Large intestine (tissue), 3 donors: ENCODE data around the gene HNF1A. TPM values are rescaled to one million over a fixed set of nuclear protein-coding genes. Genes with fewer than 3 reads are reported as not detected.
"Not testable (repeated sequence)": the region's sequence is repeated elsewhere in the genome, so short reads cannot be mapped to it uniquely, and the experiment has no call there.

Experiments used
- DNase-seq, 2 donors: peaks; one replicate each; pipeline versions ENCODE4 v3.0.0 to v3.0.0-alpha.2; 2013
- H3K27ac ChIP-seq: one replicate; pipeline ENCODE4 v1.5.1; 2013; ENCODE audit warnings: low read length
- H3K27me3 ChIP-seq: 2 replicates; pipeline ENCODE4 v1.6.1; 2013; ENCODE audit warnings: low read length; ENCODE audit not compliant: control insufficient read depth, insufficient read depth
- H3K36me3 ChIP-seq: 2 replicates; pipeline ENCODE4 v1.6.1; 2013; ENCODE audit warnings: low read length; ENCODE audit not compliant: control insufficient read depth, insufficient read depth
- H3K4me1 ChIP-seq: one replicate; pipeline ENCODE4 v1.6.1; 2013; ENCODE audit warnings: low read length; ENCODE audit not compliant: control insufficient read depth, insufficient read depth
- H3K4me3 ChIP-seq: one replicate; pipeline ENCODE4 v1.5.1; 2013; ENCODE audit warnings: low read length
- H3K9me3 ChIP-seq: one replicate; pipeline ENCODE4 v1.6.1; 2013; ENCODE audit warnings: mild to moderate bottlenecking, low read depth, low read length, moderate library complexity; ENCODE audit not compliant: control insufficient read depth
- WGBS: methylation state at CpG from one replicate; pipeline ENCODE4 v1.1.5; 2013; ENCODE audit warnings: low lambda C conversion rate; ENCODE audit not compliant: insufficient coverage; 5-methylcytosine and 5-hydroxymethylcytosine counted together
- polyA plus RNA-seq: library from polyadenylated mRNA; unstranded; fragments of 120-200 nt; gene quantifications from one replicate; pipeline ENCODE4 v1.2.1, GENCODE V29; 2013

Gene HNF1A
- polyA plus RNA-seq, 1 donor = 55.5 TPM

DNA sequence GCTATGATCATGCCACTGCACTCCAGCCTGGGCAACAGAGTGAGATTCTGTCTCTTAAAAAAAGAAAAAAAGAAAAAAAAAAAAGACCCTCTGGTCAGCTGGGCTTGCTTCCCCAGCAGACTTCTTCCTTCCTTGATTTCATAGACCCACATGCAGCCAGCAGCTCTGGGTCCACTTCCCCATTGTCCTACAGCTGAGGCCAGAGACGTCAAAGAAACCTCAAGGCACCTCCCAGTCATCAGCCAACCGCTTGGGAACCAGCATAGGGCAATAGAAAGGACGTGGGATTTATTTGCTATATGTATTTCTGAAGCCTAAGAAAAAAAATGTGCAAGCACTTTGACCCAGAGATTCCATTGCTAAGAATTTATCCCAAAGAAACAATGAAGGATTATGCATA lies 38.8 kb upstream of the HNF1A start:
- no peak for DNase-seq
- Histone ChIP-seq H3K4me3 (no peak overlapping the region), H3K4me1 (no peaks in the 10 kb centered on the region), H3K36me3 (no peaks in the 10 kb centered on the region), H3K27ac (no peak overlapping the region), H3K27me3 (no peaks in the 10 kb centered on the region), H3K9me3 (no peaks in the 10 kb centered on the region)
- no CpG with 5 or more reads among the region's 3 CpGs for WGBS

DNA sequence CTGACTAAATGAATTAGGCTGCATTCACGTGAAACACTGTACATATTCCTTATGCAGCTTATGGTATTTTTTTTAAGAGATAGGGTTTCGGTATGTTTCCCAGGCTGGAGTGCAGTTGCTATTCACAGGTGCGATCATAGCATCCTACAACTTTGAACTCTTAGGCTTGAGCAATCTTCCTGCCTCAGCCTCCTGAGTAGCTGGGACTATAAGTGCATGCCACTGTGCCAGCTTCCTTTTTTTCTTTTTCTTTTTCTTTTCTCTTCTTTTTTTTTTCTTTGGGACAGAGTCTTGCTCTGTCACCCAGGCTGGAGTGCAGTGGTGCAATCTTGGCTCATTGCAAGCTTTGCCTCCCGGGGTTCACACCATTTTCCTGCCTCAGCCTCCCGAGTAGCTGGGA lies 38.3 kb upstream of the HNF1A start:
- Histone ChIP-seq H3K9me3 (no peaks in the 10 kb centered on the region), H3K27ac (no peak overlapping the region)
- 83% methylated on average over 1 of the region's 5 CpGs for WGBS

GRCh38 chr12:120940799-120941198 lies 37.5 kb upstream of the HNF1A start:
- H3K4me3 ChIP-seq = no peak overlapping the region
- no peaks in the 10 kb centered on the region for H3K9me3 ChIP-seq
- H3K27me3 ChIP-seq = no peaks in the 10 kb centered on the region
- DNase-seq = no peak
- H3K4me1 ChIP-seq = no peaks in the 10 kb centered on the region
- H3K27ac ChIP-seq = no peak overlapping the region
- H3K36me3 ChIP-seq = no peaks in the 10 kb centered on the region
- no CpG with 5 or more reads among the region's 5 CpGs for WGBS

More for the DNA sequence above, 38.3 kb upstream of the HNF1A start:
- Histone ChIP-seq H3K27me3 (no peaks in the 10 kb centered on the region), H3K4me1 (no peaks in the 10 kb centered on the region), H3K36me3 (no peaks in the 10 kb centered on the region), H3K4me3 (no peak overlapping the region)
- no peak for DNase-seq

DNA sequence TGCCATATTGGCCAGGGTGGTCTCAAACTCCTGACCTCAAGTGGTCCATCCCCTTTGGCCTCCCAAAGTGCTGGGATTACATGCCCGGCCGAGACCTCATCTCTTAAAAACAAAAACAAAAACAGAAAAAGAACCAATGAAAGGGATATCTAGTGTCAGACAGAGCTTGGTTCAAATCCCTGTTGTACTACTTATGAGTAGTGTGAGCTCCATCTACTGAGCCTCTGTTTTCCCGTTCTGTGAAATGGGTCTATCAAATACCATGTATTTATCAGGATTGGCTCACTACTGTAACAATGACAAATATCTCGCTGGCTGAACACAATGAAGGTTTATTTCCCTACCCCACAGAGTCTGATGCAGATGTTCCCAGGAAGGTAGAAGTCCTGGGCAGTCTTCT lies 36.9 kb upstream of the HNF1A start:
- no peaks in the 10 kb centered on the region for H3K27me3 ChIP-seq
- H3K4me1 ChIP-seq = no peaks in the 10 kb centered on the region
- no CpG with 5 or more reads among the region's 4 CpGs for WGBS
- H3K36me3 ChIP-seq = no peaks in the 10 kb centered on the region
- no peak overlapping the region for H3K4me3 ChIP-seq
- H3K9me3 ChIP-seq = no peaks in the 10 kb centered on the region
- H3K27ac ChIP-seq = no peak overlapping the region
- no peak for DNase-seq

- no peaks in the 10 kb centered on the region for H3K9me3 ChIP-seq
- no peak for DNase-seq
- WGBS = no CpG with 5 or more reads among the region's 3 CpGs
- no peaks in the 10 kb centered on the region for H3K4me1 ChIP-seq
- no peak overlapping the region for H3K4me3 ChIP-seq
- H3K27ac ChIP-seq = no peak overlapping the region
- no peaks in the 10 kb centered on the region for H3K27me3 ChIP-seq
- H3K36me3 ChIP-seq = no peaks in the 10 kb centered on the region
Measured at GRCh38 chr12:120941846-120942405, 36.4 kb upstream of the HNF1A start.

DNA sequence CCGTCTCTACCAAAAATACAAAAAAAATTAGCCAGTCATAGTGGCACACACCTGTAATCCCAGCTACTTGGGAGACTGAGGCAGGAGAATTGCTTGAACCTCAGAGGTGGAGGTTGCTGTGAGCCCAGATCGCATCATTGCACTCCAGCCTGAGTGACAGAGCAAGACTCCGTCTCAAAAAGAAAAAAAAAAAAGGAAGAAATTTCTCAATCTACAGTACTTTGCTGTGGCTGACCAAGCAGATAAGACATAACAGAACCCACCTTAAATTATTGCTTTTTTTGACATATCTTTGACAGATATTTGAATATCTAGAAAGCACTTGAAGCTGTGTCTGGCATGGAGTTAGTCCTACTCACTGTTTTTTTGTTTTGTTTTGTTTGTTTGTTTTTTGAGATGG lies 34.9 kb upstream of the HNF1A start:
- no CpG with 5 or more reads among the region's 3 CpGs for WGBS

GRCh38 chr12:120944645-120945217 lies 33.6 kb upstream of the HNF1A start:
- H3K27ac ChIP-seq = no peak overlapping the region
- peak in 1 of 2 donors; percentile 47 for DNase-seq
- H3K4me1 ChIP-seq = no peaks in the 10 kb centered on the region
- WGBS = no CpG with 5 or more reads among the region's 9 CpGs
- H3K4me3 ChIP-seq = no peak overlapping the region
- H3K9me3 ChIP-seq = no peaks in the 10 kb centered on the region
- no peaks in the 10 kb centered on the region for H3K27me3 ChIP-seq
- H3K36me3 ChIP-seq = no peaks in the 10 kb centered on the region

More for the DNA sequence above, 34.9 kb upstream of the HNF1A start:
- H3K27me3 ChIP-seq = no peaks in the 10 kb centered on the region
- no peaks in the 10 kb centered on the region for H3K4me1 ChIP-seq
- H3K9me3 ChIP-seq = no peaks in the 10 kb centered on the region
- H3K27ac ChIP-seq = no peak overlapping the region
- no peak overlapping the region for H3K4me3 ChIP-seq
- DNase-seq = no peak
- H3K36me3 ChIP-seq = no peaks in the 10 kb centered on the region

- not testable (repeated sequence) for H3K27ac ChIP-seq, H3K9me3 ChIP-seq, DNase-seq, H3K27me3 ChIP-seq, H3K4me3 ChIP-seq, H3K4me1 ChIP-seq, H3K36me3 ChIP-seq
- WGBS = 100% methylated on average over 1 of the region's 6 CpGs
Measured at GRCh38 chr12:120945516-120945915, 32.8 kb upstream of the HNF1A start.

- not testable (repeated sequence) for H3K36me3 ChIP-seq, H3K27ac ChIP-seq, H3K4me1 ChIP-seq, DNase-seq, H3K4me3 ChIP-seq, H3K9me3 ChIP-seq, H3K27me3 ChIP-seq
- WGBS = no CpG with 5 or more reads among the region's 31 CpGs
Measured at GRCh38 chr12:120950260-120950799, 28.0 kb upstream of the HNF1A start.

- no CpG with 5 or more reads among the region's 5 CpGs for WGBS
- H3K27ac ChIP-seq = no peak overlapping the region
- H3K9me3 ChIP-seq = peaks cover 8% of the 10 kb centered on the region
- H3K27me3 ChIP-seq = no peaks in the 10 kb centered on the region
- DNase-seq = no peak
- H3K4me1 ChIP-seq = no peaks in the 10 kb centered on the region
- H3K4me3 ChIP-seq = no peak overlapping the region
- H3K36me3 ChIP-seq = no peaks in the 10 kb centered on the region
Measured at GRCh38 chr12:120950807-120951206, 27.5 kb upstream of the HNF1A start.

DNA sequence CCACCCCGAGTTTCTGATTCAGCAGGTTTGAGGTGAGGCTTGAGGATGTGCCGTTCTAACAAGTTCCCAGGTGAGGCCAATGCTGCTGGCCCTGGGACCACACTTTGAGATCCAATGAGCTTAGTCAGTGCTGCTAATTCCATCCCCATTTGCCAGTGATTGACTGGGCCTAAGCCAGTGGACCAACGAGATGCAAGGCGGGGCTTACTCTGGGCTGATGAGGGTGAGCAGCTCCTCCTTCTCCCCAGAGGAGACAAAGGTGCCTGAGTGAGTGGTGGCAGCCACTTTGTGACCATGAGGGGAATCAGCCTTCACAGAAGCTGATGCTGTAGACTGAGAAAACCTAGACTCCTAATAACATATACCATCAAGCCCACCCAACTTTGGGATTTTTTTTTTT lies 23.1 kb upstream of the HNF1A start:
- H3K36me3 ChIP-seq = no peaks in the 10 kb centered on the region
- no peak for DNase-seq
- no peak overlapping the region for H3K4me3 ChIP-seq
- WGBS = no CpG with 5 or more reads among the region's 4 CpGs
- H3K27me3 ChIP-seq = no peaks in the 10 kb centered on the region
- no peak overlapping the region for H3K27ac ChIP-seq
- H3K9me3 ChIP-seq = peaks cover 6% of the 10 kb centered on the region
- peaks cover 40% of the 10 kb centered on the region for H3K4me1 ChIP-seq
